ENCODE measurements around the gene PTPRN2.

Gene PTPRN2

DNA sequence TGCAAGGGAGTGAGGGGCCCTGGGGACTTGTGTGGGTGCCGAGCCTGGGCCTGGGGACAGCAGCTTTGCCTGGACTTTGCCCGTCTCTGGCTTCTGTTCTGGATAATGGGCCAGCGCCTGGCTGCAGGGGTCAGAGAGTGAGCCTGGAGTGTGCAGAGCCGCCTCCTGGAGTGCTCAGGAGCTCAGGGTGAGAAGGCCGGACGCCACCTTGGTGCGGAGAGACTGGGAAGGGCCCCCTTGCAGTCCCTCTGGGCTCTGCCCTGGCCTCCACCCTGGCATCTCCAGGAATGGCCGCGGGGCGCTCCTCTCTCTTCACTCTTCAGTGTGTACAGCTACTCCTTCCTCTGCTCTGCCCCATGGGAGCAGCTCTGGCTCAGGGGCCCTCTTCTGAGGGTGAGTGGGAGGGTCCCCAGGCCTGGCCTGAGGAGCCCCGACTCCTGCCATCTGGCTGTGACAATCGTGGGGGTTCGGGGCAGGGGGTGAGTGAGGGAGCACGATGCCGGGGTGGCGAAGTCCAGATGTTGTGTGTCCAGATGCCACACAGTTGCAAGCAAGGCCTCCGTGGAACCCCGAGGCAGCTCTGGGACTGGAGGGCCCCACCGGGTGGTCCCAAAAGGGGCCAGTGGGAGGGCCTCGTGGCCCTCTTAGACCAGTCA lies 1063.7 kb downstream of the PTPRN2 start:
- no peak for DNase-seq

DNA sequence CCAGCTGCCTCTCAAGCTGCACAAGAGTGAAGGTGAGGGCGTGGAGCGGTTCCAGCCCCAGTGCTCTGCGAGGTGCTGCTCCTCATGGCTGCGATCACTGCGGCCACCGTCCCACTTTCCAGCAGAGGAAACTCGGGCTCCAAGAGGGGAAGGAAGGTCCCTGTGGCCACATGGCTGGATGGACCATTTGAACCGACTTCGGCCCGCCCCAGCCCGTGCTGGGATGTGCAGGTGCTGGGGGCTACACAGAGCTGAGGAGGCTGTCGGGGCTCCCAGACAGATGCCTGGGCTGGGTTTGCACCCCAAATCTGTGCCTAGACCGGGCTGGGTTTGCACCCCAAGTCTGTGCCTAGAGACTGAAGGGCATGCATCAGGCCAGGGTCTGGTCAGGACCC lies 1064.3 kb downstream of the PTPRN2 start:
- no peak for DNase-seq

- DNase-seq = no peak
Measured at GRCh38 chr7:157522954-157523353, 1064.7 kb downstream of the PTPRN2 start.

- no peak for DNase-seq
Measured at GRCh38 chr7:157522189-157522588, 1065.4 kb downstream of the PTPRN2 start.

GRCh38 chr7:157521752-157522151 lies 1065.9 kb downstream of the PTPRN2 start:
- no peak for DNase-seq

GRCh38 chr7:157521061-157521731 lies 1066.4 kb downstream of the PTPRN2 start:
- no peak for DNase-seq

- no peak for DNase-seq
Measured at GRCh38 chr7:157520249-157520648, 1067.4 kb downstream of the PTPRN2 start.

GRCh38 chr7:157519798-157520244 lies 1067.8 kb downstream of the PTPRN2 start:
- no peak for DNase-seq

GRCh38 chr7:157519246-157519645 lies 1068.4 kb downstream of the PTPRN2 start:
- DNase-seq = no peak

GRCh38 chr7:157518514-157519175 lies 1069.0 kb downstream of the PTPRN2 start:
- DNase-seq = no peak

- no peak for DNase-seq
Measured at GRCh38 chr7:157517782-157518513, 1069.7 kb downstream of the PTPRN2 start.

GRCh38 chr7:157516911-157517781 lies 1070.5 kb downstream of the PTPRN2 start:
- DNase-seq = no peak

- no peak for DNase-seq
Measured at GRCh38 chr7:157516311-157516710, 1071.3 kb downstream of the PTPRN2 start.

GRCh38 chr7:157515342-157516041 lies 1072.1 kb downstream of the PTPRN2 start:
- DNase-seq = no peak

- no peak for DNase-seq
Measured at GRCh38 chr7:157514746-157515145, 1072.9 kb downstream of the PTPRN2 start.

DNA sequence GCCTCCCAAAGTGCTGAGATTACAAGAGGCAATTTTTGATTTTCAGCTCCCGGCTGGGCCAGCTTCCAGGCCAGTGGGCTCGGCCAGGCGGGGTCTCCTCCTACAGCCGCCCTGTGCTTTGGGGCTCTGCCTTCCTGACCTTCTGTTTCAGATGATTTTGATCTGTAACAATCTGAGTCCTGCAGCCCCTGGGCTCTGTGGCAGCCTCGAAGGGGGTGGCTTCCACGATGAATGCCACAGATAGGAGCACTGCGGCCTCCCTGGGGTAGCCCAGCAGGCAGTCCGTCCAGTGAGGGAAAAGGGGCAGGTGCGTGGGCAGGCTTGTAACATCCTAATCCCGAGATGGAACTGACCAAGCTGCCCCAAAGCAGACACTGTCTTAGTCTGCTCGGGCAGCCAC lies 1073.3 kb downstream of the PTPRN2 start:
- DNase-seq = no peak

- no peak for DNase-seq
Measured at GRCh38 chr7:157513682-157514081, 1073.9 kb downstream of the PTPRN2 start.

DNA sequence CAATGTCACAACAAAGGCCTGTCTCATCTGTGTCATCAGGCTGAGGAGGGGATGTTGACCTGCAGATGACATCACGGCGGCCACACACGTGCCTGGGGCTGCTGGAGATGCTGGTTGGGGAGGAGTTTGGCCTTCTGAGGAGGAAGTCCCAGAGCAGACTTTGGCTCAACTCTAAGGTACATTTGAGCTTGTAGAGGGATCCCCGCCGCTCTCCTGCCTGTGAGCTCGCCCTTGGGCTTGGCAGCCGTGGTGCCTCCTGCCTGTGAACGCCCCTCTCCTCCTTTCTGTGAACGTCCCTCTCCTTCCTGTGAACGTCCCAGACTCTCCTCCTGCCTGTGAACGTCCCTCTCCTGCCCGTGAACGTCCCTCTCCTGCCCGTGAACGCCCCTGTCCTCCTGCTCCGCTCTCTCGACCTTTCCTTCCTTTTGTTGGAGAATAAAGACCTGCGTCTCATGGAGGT lies 1074.4 kb downstream of the PTPRN2 start:
- DNase-seq = no peak

DNA sequence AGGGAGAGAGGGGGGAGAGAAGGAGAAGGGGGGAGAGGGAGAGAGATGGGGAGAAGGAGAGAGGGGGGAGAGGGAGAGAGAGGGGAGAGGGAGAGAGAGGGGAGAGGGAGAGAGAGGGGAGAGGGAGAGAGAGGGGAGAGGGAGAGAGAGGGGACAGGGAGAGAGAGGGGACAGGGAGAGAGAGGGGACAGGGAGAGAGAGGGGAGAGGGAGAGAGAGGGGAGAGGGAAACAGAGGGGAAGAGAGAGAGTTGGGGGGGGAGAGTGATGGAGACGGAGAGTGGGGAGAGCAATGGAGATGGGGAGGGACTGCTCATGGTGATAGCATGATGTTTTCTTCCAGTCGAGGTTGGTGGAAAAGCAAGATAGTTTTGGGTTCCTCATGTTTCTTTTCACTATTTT lies 1078.4 kb downstream of the PTPRN2 start:
- no peak for DNase-seq

- no peak for DNase-seq
Measured at GRCh38 chr7:157508477-157508881, 1079.1 kb downstream of the PTPRN2 start.

- no peak for DNase-seq
Measured at GRCh38 chr7:157507987-157508386, 1079.6 kb downstream of the PTPRN2 start.

DNA sequence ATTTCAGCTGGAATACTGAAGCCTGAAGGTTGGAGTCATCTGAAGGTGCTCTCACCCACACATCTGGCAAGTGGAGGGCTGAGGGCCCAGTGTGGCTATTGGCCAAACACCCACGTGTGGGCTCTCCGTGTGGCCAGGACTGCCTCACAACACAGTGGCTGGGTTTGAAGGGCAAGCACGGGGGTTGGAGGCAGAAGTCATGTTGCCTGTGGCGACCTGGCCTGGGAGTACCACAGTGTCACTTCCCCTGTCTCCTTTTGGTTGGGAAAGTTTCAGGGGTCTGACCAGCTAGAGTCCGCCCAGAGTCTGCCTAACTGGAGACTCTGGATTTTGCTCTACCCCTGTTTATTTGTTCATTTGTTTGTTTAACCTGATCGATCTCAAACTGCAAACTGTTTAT lies 1081.4 kb downstream of the PTPRN2 start:
- DNase-seq = no peak

Data from effector CD4-positive, alpha-beta T cell (primary cell).